HG02763 (cell line): ENCODE data around the gene KCNK3.
A peak's percentile ranks its signal among the peaks of the same experiment; 100 is the strongest.
"Not testable (repeated sequence)": the region's sequence is repeated elsewhere in the genome, so short reads cannot be mapped to it uniquely, and the experiment has no call there.

Experiments used
- ATAC-seq: cut with Tn5 transposase; IDR thresholded peaks from one replicate; pipeline ENCODE4 v1.9.1; 2021; ENCODE audit warnings: mild to moderate bottlenecking, moderate library complexity; ENCODE audit not compliant: unreplicated experiment

The KCNK3 gene

GRCh38 chr2:26754972-26755670, 62.6 kb downstream of the KCNK3 start:
- ATAC-seq: no peak

- ATAC-seq: no peak
These were observed 63.8 kb downstream of the KCNK3 start for GRCh38 chr2:26756337-26756736.

- no peak for ATAC-seq
These were observed 65.6 kb downstream of the KCNK3 start for GRCh38 chr2:26757873-26758789.

GRCh38 chr2:26758790-26759321, 66.3 kb downstream of the KCNK3 start:
- no peak for ATAC-seq

GRCh38 chr2:26759845-26760244, 67.3 kb downstream of the KCNK3 start:
- no peak for ATAC-seq

- not testable (repeated sequence) for ATAC-seq
These were observed 68.5 kb downstream of the KCNK3 start for GRCh38 chr2:26760991-26761390.

GRCh38 chr2:26763019-26763418, 70.5 kb downstream of the KCNK3 start:
- no peak for ATAC-seq

GRCh38 chr2:26764078-26764887, 71.8 kb downstream of the KCNK3 start, which contains the start of gene SLC35F6:
Gene SLC35F6, plus strand, starts transcription at chr2:26764284. Its CDS starts 66 bp downstream, at chr2:26764350.
- ATAC-seq: peak; percentile 80

- no peak for ATAC-seq
These were observed 72.4 kb downstream of the KCNK3 start for GRCh38 chr2:26764906-26765305.

- no peak for ATAC-seq
These were observed 73.1 kb downstream of the KCNK3 start for GRCh38 chr2:26765475-26766200.

- no peak for ATAC-seq
These were observed 74.6 kb downstream of the KCNK3 start for GRCh38 chr2:26767129-26767528.

- ATAC-seq: no peak
These were observed 75.5 kb downstream of the KCNK3 start for GRCh38 chr2:26767894-26768487.

GRCh38 chr2:26768759-26769088, 76.2 kb downstream of the KCNK3 start:
- no peak for ATAC-seq

GRCh38 chr2:26769089-26769761, 76.7 kb downstream of the KCNK3 start:
- ATAC-seq: no peak

- no peak for ATAC-seq
These were observed 78.6 kb downstream of the KCNK3 start for GRCh38 chr2:26770986-26771586.

- ATAC-seq: no peak
These were observed 79.8 kb downstream of the KCNK3 start for GRCh38 chr2:26772064-26773001.

GRCh38 chr2:26776195-26776800, 83.8 kb downstream of the KCNK3 start:
- ATAC-seq: no peak
